NCI-H526 (cell line): ENCODE data around the gene PRKAG1.

Source experiments
- DNase-seq, 2 experiments: peaks; one replicate each; lab custom pipeline; 2025; lab: John Stamatoyannopoulos, UW

Gene PRKAG1

GRCh38 chr12:48981757-48982157 lies 36.8 kb downstream of the PRKAG1 start:
- no peak for DNase-seq

GRCh38 chr12:48980953-48981756 lies 37.4 kb downstream of the PRKAG1 start:
- DNase-seq: peak in 1 of 2 experiments; percentile 52

DNA sequence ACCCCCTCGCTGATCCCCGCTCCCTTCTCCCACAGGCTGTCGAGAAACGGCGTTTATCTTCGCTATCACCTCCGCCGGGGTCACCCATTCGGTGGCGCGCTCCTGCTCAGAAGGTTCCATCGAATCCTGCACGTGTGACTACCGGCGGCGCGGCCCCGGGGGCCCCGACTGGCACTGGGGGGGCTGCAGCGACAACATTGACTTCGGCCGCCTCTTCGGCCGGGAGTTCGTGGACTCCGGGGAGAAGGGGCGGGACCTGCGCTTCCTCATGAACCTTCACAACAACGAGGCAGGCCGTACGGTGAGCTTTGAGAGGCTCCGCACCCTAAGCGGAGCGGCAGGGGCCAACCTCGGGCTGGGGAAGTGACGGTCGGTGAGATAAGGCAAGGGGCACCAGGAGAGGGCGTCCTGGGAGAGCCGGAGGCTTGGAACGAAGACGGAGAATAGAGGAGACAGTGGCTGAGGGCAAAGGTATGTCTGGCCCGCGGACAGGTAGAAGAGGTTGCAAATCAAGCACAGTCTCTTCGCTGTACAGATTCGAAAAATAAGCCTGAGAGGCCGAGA lies 38.1 kb downstream of the PRKAG1 start:
- DNase-seq: peak; percentile 25 to 62

DNA sequence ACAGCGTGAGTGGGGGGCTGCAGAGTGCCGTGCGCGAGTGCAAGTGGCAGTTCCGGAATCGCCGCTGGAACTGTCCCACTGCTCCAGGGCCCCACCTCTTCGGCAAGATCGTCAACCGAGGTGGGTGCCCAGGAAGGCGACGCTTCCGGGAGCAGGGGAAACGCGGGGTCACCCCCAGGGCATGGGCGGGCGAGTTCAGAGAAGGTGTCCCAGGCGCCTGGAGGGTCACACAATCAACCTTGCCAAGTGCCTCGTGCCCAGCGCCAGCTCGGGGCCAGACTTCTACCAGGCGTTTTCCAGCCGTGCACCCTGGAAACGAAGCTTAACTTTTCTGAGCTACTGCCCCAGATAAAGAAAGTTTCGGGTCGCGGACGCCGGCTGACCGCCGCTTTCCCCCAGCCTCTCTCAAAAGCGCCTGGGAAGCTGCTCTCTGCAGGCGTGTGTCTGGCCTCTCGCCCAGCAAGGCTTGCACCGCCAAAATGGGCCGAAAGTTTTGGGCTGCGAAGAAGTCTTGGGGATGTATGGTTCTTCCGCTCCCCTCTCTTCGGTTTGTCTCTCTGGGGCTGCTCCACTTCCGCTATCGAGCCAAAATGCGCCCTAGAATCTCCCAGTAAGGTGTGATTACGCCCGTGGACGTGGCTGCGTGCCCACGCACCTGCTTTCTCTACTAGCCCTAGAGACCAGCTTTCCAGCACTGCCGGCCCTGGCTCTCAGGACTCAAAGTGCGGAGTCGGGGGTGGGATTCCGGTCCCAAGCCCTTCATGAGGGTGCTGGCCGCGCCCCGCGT lies 38.8 kb downstream of the PRKAG1 start:
- DNase-seq: no peak

GRCh38 chr12:48978741-48979601 lies 39.6 kb downstream of the PRKAG1 start:
- DNase-seq: peak in 1 of 2 experiments; percentile 28

- peak in 1 of 2 experiments; percentile 57 for DNase-seq
Measured at GRCh38 chr12:48978291-48978740, 40.3 kb downstream of the PRKAG1 start, which contains the start of gene WNT1. Gene WNT1 (plus strand): TSS chr12:48978322. CDS start chr12:48978651, 329 bp downstream.

- peak in 1 of 2 experiments; percentile 73 for DNase-seq
Measured at GRCh38 chr12:48977290-48978281, 41.0 kb downstream of the PRKAG1 start.

GRCh38 chr12:48973941-48974673 lies 44.5 kb downstream of the PRKAG1 start:
- no peak for DNase-seq

DNA sequence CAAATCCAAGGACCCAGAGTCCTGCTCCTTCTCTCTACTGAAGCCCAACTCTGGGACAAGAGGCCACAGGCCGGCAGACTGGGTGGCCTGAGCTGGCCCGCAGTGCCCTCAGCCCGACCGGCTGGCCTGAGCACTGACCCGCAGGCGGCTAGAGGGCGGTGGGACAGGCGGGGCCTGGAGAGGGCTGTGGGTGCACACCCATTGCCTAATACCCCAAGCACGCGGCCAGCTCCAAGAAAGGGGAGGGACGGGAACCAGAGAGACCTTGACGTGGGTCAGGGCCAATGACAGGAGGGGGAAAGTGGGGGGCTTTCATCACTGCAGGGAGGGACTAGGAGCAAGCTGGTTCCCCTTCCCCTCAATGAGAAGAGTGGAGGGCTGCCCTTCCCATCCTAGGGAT lies 45.0 kb downstream of the PRKAG1 start:
- DNase-seq: no peak

DNA sequence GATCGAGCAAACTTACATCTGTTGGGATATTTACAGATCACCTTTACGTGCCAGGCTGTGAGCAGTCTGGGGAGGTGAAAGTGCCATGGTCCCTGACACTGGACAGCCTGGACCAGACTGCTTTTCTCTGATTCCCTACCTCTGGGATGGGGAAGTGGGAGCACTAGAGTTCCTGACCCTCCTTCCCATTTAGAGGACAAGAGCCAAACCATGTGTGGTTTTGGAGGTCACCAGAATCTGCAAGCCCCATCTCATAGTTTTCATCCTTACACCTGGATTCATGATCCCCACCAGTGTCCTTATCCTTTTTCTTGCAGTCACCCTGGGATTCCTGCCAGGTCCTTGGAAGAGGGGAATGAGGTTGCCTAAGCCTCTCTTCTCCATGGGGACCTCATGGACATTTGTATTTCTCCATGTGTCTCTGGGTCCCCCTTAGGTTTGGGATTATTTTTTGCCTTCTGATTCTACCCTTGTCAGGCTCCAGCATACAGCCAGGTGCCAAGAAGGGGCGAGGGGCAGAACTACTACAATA lies 45.6 kb downstream of the PRKAG1 start:
- DNase-seq: no peak

DNA sequence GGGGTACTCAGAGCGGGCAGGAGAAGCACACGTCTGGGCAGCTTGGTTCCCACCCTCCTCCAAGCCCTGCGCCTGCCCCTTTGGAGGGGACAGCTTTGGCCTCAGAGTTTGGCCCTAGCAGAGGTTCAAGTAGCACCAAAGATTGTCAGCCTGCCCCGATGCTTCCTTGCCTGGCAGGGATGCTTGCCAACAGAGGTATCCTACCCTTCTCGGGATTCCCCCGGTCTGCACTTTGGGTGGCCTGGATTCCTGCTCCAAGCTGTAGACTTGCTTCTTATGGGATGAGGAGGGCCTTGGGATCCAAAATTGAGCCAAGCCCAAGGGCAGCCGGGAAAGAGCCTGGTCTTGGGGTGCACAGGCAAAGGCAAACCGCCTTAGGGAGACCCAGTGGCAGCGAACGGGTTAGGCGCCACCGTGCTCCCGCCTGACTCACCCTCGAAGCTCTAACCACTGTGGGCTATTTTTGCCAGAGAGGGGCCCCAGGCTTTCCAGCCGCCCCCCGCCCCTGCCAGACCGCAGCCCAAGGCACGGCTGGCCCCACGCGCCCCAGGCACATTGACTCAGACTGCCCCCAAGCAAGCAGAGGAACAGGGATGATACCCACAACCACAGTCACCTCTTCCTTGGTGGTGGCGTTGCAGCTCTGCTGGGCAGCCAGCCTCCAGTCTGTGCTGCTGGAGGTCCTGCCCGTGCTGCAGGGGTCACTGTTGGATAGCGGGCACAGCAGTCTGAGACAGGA lies 46.2 kb downstream of the PRKAG1 start:
- no peak for DNase-seq

GRCh38 chr12:48970702-48971334 lies 47.8 kb downstream of the PRKAG1 start:
- DNase-seq: no peak

DNA sequence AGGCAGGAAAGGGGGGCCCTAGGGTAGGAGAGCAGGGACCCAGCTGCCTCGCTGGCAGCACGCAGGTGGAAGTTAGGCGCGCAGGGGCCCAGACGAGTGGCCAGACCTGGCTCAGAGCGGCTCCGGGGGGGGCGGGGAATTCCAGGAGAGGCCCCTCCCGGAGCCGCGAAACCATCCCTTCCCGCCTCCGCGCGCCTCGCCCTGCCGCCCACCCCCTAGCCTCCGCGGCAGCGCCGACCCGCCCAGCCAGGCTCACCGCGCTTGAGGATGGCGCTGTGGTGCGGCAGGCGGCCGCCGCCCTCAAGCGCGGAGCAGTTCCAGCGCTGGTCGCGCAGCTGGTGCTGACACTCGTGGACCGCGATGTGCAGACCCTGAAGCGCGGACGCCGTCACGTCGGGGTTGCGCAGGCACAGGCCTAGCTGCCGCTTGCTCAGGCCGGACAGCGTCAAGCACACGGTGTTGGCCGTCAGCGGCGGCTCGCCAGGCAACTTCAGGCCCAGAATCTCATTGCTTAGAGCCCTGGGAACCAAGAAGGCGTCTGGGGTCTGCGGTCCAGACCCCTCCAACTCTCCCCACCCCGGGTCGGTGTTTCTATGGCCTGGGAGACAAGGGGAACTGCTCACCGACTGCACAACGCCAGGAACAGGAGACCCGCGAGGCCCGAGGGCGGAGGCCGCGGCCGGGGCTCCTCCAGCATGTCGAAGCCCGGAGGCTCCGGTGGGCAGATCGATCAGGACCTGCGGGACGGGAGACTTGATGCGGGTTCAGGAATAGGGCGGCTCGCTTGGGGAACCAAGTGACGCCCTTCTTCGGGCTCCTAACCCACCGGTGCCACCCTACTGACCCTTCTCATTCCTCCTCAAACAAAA lies 48.5 kb downstream of the PRKAG1 start:
- peak in 1 of 2 experiments; percentile 44 for DNase-seq

DNA sequence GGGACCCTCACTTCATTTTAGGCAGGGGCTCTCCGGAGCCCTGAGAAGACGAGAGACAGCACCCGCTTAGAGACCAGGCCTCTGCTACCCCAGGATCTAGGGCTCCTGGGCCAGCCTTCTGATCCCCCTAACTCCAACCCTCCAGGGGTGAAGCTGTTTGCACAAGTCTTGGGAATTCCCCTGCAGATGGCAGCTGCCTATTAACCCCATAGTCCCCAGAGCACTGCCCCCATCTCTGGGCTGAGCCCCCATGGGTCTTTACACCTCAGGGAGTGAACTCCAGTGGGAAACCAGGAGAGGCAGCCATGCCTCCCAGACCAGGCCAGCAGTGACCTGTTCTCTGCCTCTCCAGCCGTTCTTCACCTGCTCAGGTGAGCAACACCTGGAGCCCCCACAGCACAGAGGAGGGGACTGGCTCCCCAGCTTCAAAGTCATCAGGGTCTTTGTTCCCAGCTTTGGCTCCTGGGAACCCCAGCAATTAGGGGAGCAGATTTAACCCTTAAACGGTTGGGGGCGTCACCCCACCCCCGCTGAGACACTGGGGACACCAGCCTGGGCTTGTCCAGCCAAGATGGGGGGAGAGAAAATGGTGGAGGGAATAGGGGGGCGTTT lies 49.3 kb downstream of the PRKAG1 start:
- DNase-seq: no peak

DNA sequence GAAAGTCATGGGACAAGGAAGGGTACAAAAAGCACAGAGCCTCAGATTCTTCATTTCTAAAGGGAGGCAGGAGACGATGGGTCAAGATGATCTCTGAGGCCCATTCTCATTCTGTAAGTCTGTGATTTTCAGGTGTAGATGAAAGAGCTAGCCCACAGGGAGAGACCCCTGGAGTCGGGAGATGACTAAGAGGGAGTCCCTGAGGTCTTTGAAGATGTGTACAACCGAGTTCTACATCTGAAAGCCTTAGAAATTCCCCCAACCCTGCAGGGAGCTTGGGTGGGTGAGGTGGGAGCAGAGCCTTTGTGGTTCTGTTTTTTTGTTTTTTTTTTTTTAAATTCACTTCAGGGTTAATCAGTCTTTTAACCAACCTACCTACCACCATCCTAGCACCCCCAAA lies 50.1 kb downstream of the PRKAG1 start:
- DNase-seq: no peak

GRCh38 chr12:48967991-48968390 lies 50.6 kb downstream of the PRKAG1 start:
- no peak for DNase-seq
